ENCODE data around the gene SYCP3. TPM values are rescaled to one million over a fixed set of nuclear protein-coding genes. Genes with fewer than 3 reads are reported as not detected.

Gene SYCP3
- total and polyA plus RNA-seq, 2 of the 13 experiments (the other 11 are each of a cell fraction or from before 2014, with no cell fraction given): not detected

GRCh38 chr12:101763246-101763931 is 24.1 kb upstream of the SYCP3 start:
- intact Hi-C loops (cut with micrococcal nuclease; ENCODE audit: unreplicated experiment) (no loop called here), in situ Hi-C loops (cut with HindIII; ENCODE audit: extremely low pct_ligation_motif_present, low pct_unique_long_range_greater_than_20kb) (loop anchor here (25.0 kb wide), 1 partner anchor 351 kb away; the partner anchor contains the start of gene ARL1)
- peak; percentile 29; the same call in 2 of the 3 replicates for ATAC-seq
- Histone ChIP-seq H3K79me2 (ENCODE audit: insufficient read depth, low read length) (no peaks in the 10 kb centered on the region), H3K9me3 (ENCODE audit: low read length) (no peaks in the 10 kb centered on the region), H3K4me1 (ENCODE audit: insufficient read depth, low read length) (peaks cover 11% of the 10 kb centered on the region), H3K36me3 (replicated peaks in 1 of 2; ENCODE audit: control insufficient read depth in 1 of 2, insufficient read depth in 2 of 2, low read length in 2 of 2) (peaks cover 2 to 7% of the 10 kb centered on the region in 2 experiments; a peak in 1 of 5 replicates), H3K9ac (ENCODE audit: insufficient read depth, low read depth, low read length) (no peak overlapping the region), H3K27ac (ENCODE audit: extremely low read length, insufficient read depth, low read length) (no peak overlapping the region), H3K27me3 (ENCODE audit: control insufficient read depth in 1 of 2, insufficient read depth in 2 of 2, low read length in 2 of 2) (no peaks in the 10 kb centered on the region), H2AFZ (ENCODE audit: low read length) (no peak overlapping the region), H4K20me1 (ENCODE audit: insufficient read depth, low read length) (no peaks in the 10 kb centered on the region), H3K4me2 (ENCODE audit: low read depth, low read length) (no peak overlapping the region), H3K4me3 (replicated peaks in 1 of 3; ENCODE audit: insufficient read depth in 1 of 3, low read depth in 2 of 3, low read length in 3 of 3) (no peak overlapping the region)
- DNase-seq (ENCODE audit: low spot score): no peak
- 96% methylated on average over 6 of the region's 6 CpGs for WGBS (ENCODE audit: low lambda C conversion rate)
- TF ChIP-seq ZFP41 (CRISPR knock-in tag; IDR thresholded peaks at IDR 0.05; ENCODE audit: borderline replicate concordance) (no peak), ZNF570 (CRISPR knock-in tag; IDR thresholded peaks at IDR 0.05; ENCODE audit: borderline replicate concordance) (no peak), FOXM1 (CRISPR knock-in tag; IDR thresholded peaks at IDR 0.05) (no peak)
- CTCF ChIA-PET (ENCODE audit: low intra/inter-chr PET ratio, low total read pairs): no interaction called here
- FAIRE-seq: no peak
- POLR2A ChIA-PET: no interaction called here
- BruUV-seq (replicated peaks): no TSS peak

- Histone ChIP-seq H3K27ac (ENCODE audit: extremely low read length, insufficient read depth, low read length) (no peak overlapping the region), H3K9ac (ENCODE audit: insufficient read depth, low read depth, low read length) (no peak overlapping the region), H4K20me1 (ENCODE audit: insufficient read depth, low read length) (no peaks in the 10 kb centered on the region), H3K4me2 (ENCODE audit: low read depth, low read length) (no peak overlapping the region), H3K36me3 (replicated peaks in 1 of 2; ENCODE audit: control insufficient read depth in 1 of 2, insufficient read depth in 2 of 2, low read length in 2 of 2) (peaks cover 2 to 9% of the 10 kb centered on the region in 2 experiments; a peak in 1 of 5 replicates), H3K4me3 (replicated peaks in 1 of 3; ENCODE audit: insufficient read depth in 1 of 3, low read depth in 2 of 3, low read length in 3 of 3) (no peak overlapping the region), H3K9me3 (ENCODE audit: low read length) (no peaks in the 10 kb centered on the region), H3K79me2 (ENCODE audit: insufficient read depth, low read length) (no peaks in the 10 kb centered on the region), H3K4me1 (ENCODE audit: insufficient read depth, low read length) (no peaks in the 10 kb centered on the region), H3K27me3 (ENCODE audit: control insufficient read depth in 1 of 2, insufficient read depth in 2 of 2, low read length in 2 of 2) (no peaks in the 10 kb centered on the region), H2AFZ (ENCODE audit: low read length) (no peak overlapping the region)
- intact Hi-C loops (cut with micrococcal nuclease; ENCODE audit: unreplicated experiment) (no loop called here), in situ Hi-C loops (cut with HindIII; ENCODE audit: extremely low pct_ligation_motif_present, low pct_unique_long_range_greater_than_20kb) (loop anchor here (25.0 kb wide), 1 partner anchor 349 kb away; the partner anchor contains the start of gene ARL1)
- ChIA-PET POLR2A (no interaction called here), CTCF (ENCODE audit: low intra/inter-chr PET ratio, low total read pairs) (no interaction called here)
- DNase-seq (ENCODE audit: low spot score): no peak
- WGBS (ENCODE audit: low lambda C conversion rate): 100% methylated on average over 4 of the region's 4 CpGs
- no peak for ATAC-seq
- FAIRE-seq: no peak
- no TSS peak for BruUV-seq (replicated peaks)
- TF ChIP-seq NONO (IDR thresholded peaks at IDR 0.05): no peak
- no peak for TF ChIP-seq NONO (CRISPR knock-in tag; conservative IDR thresholded peaks at IDR 0.05)
- TF ChIP-seq ARHGAP35 (CRISPR knock-in tag; IDR thresholded peaks at IDR 0.05; ENCODE audit: borderline replicate concordance): no peak
- TF ChIP-seq ZHX1 (CRISPR knock-in tag; IDR thresholded peaks at IDR 0.05; ENCODE audit: low read depth): no peak
- no peak for TF ChIP-seq ZNF790 (CRISPR knock-in tag; IDR thresholded peaks at IDR 0.05; ENCODE audit: borderline replicate concordance)
- TF ChIP-seq SRF (IDR thresholded peaks at IDR 0.05; ENCODE audit: low read depth, low read length): no peak
- no peak for TF ChIP-seq ZNF644 (CRISPR knock-in tag; IDR thresholded peaks at IDR 0.05; ENCODE audit: low read depth)
- TF ChIP-seq MED1 (CRISPR knock-in tag; IDR thresholded peaks at IDR 0.05): no peak
- TF ChIP-seq ARID2 (CRISPR knock-in tag; IDR thresholded peaks at IDR 0.05; ENCODE audit: borderline replicate concordance): no peak
- TF ChIP-seq ELK4 (CRISPR knock-in tag; IDR thresholded peaks at IDR 0.05; ENCODE audit: borderline replicate concordance): no peak
Measured at GRCh38 chr12:101761781-101762180, 22.5 kb upstream of the SYCP3 start.
